ENCODE measurements around the gene NMNAT3.
"Not testable (repeated sequence)": the region's sequence is repeated elsewhere in the genome, so short reads cannot be mapped to it uniquely, and the experiment has no call there.

NMNAT3 gene

DNA sequence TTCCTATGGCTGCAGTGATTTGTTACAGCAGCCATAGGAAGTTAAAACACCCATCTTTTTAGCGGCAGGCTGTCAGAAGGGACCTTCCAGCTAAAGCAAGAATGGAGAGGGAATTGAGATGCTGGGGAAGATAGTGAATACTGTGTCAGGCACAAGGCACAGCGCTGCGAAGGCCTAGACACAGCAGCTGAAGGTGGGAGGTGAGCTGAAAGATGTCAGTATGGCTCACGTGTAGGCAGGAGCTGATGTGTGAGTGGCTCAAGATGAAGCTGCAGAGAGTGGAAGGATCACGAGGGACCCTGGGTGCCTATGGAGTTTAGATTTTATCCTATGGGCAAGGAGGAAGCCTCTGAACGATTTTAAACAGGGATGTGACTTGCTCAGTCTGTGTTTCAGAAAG, 44.3 kb downstream of the NMNAT3 start:
- DNase-seq, result no peak

DNA sequence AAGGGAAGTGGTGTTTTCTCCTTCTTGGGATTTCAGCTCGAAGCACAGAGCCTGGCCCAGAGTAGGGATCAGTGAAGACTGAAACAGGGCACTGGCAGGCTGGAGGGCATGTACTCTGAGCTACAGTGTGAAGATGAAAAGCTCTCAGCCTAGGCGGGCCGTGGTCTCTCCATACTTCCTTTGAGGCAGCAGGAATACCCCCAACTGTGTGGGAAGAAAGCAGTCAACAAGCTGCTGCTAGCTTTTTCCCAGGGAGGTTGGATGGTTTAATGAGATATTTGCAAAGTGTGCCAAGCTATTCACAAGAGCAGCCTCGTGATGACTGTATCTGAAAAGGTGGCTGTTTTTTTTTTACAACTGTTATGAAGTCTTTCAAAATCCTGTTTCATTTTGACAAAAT, 47.2 kb downstream of the NMNAT3 start:
- DNase-seq, result no peak

DNA sequence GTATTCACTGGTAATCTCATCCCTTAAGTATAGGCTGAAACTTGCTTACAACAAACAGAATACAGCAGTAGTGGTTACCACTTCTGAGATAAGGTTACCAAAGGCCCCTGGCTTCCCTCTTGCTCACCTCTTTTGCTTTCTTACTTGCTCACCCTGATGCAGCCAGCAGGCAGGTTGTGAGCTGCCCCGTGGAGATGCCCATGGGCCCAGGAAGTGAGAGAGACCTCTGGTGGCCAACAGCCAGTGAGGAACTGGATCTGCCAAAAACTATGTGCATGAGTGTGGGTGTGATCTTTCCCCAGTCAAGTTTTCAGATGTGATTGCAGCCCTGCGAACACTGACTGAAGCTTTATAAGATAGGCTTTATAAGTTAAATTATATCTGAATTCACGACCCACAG, 48.7 kb downstream of the NMNAT3 start:
- DNase-seq, result no peak

DNA sequence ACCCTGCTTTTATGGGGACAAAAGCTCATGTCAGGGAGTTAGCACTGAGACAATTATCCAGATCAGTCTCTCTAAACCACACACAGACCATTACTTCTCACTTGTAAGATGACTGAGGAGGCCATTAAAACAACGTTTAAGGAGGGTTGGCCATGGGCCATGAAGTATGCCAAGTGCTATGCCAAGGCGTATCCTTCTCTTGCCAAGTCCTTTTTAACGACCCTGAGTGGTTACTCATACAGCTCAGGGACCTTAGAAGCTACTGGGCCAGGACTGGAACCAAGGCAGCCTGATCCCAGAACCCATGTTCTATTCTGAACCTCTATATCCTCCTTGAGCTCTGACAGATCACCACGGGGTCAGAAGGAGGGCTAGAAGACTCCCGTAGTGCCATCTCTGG, 50.0 kb downstream of the NMNAT3 start:
- no peak for DNase-seq

DNA sequence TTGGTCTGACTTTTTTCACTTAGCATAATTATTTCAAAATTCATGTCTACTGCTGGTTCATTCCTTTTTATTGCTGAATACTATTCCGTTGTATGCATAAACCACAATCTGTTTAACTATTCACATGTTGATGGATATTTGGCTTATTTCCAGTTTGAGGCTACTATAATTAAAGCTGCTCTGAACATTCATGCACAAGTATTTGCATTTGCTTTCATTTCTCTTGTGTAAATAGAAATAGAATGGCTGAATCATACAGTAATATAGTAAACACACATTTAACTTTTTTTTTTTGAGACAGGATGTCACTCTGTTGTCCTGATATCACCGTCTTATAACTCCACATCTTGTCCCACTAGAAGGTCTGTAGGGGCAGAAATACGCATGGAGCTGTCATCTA, 57.3 kb downstream of the NMNAT3 start:
- DNase-seq, result no peak

DNA sequence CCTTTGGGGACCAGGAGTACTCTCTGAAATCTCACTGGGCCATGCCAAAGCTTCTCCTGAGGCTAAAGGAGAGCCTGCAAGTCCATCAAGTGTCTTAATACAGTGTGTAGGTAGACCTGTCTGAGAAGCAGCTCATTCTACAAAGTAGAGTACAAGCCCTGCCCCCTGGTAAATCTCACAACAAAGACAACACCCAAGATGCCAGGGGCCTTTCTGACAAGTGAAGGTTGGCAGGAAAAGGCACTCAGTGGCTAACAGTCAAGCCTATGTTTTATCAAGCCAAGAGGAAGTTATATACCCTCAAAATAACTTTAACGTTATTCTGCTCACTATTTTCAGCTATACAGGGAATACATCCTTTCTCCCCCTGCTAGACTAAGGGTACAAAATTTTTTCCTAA, 58.3 kb downstream of the NMNAT3 start:
- no peak for DNase-seq

DNA sequence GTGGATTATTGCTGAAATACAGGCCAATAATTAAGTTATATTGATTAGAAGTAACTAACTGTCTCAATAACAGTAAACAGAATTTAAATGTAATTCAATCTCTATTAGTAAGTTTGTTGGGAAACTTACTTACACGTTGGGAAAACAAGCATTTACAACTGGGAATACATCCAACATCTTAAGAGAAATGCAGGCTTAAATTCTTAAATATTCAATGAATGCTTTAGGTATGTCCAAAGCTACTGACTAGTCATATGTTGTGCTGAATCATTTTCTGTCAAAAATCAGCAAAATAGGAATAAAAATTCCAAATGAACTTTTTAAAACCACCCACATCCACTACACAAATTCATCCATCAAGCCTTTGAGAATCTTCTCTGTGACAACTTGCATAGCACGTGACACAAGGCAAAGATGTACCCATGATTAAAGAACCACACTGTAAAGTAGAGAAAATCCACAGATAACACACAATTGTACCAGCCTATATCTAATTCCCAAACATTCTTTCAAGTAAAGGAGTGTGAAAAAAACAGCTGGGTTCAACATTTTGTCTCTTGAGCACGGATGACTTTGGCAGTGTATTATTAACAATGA, 60.0 kb downstream of the NMNAT3 start:
- no peak for DNase-seq

DNA sequence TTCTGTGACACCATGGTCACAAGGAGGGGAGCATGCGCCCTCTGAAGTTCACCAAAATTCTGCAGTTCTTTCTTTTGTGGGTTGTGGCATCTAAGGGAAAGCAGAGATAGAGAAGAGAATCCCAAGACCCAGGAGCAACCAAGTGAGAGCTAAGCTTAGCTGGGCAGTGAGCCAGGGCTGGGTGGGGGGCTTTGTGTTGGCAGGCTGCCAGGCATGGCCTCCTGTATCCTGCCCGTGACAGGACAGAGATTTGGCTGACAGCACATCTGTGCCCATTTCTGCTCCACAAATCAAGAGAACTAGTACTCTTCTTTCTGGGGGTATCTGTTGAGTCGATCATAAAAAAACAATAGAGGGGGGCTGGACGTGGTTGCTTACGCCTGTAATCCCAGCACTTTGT, 66.2 kb downstream of the NMNAT3 start:
- DNase-seq, result no peak

DNA sequence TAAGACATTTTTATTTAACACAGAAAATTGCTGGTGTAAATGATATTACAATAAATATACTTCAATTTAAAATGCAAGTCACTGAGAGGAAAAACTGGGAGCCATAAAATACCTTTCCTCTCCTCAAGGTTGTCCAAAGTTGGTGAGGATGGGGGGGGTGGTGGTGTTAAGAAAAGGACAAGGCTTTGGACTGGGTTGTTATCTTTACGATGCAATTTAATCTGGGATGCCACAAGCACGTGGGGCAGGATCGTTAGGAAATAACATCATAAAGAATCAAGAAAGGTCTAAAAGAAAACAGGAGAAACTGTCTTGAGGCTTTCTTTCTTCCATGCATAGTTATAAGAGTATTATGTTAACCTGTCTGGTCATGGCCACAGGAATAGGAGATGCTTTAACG, 66.9 kb downstream of the NMNAT3 start:
- DNase-seq, result no peak

DNA sequence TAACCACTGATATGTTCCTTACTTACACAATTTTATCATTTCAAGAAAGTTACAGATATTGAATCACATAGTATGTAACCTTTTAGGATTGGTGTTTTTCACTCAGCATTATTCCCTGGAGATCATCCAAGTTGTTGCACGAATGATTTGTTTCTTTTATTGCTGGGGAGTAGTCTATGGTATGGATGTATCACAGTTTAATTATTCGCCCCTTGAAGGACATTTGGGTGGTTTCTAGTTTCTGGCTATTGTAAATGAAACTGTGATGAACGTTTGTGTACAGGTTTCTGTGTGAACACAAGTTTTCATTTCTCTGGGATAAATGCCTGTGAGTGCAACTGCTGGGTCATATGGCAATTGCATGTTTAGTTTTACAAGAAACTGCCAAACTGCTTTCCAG, 68.8 kb downstream of the NMNAT3 start:
- DNase-seq, result no peak

DNA sequence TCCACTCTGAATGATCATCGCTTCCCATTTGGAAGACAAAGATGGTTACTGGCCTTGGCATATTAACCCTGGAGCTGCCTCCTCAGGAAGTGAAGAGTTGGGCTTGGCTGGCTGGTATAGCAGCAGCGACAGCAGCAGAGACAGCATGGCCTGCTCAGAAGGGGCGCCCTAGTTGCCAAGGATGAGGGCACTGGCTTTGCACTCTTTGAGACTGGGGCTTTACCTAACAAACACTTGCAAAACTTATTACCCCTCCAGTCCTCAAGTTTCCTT, 69.7 kb downstream of the NMNAT3 start:
- DNase-seq, result no peak

DNA sequence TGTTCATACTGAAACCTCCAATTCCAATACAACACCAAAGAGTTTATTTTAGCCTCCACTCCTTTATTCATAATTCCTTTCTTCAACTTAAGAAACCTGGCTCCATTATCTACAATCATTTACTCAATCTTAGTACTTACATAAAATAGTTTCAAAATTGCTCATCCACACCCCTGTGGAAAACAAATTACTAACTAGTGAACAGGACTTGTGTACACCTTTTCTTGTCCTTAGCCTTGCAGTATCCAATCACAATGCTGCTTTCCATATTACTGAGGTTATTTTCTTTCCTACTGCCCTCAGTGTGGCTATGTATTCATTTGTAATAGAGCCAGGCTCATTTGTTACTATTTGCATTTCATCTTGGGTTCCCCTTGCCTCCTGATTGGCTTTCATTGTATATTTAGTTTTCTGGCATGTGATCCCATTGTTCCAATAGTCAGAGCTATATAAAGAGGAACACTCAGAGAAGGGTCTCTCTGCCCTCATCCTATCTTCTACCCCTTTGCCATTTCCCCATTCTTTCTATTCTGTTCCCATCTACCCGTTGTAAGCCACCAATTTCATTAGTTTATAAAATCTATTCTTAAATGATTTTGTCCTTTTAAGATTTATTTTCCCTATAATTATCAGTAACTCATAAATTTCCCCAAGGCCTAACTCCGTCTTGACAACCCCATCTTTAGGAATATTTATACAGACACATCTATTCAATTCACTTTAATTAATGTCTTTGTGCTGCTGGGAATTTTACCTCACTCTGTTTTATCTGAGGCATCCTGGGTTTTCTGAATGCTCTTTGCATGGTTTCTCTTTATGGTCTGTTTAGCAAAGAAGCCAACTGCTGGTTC, 70.3 kb downstream of the NMNAT3 start:
- DNase-seq, result no peak

DNA sequence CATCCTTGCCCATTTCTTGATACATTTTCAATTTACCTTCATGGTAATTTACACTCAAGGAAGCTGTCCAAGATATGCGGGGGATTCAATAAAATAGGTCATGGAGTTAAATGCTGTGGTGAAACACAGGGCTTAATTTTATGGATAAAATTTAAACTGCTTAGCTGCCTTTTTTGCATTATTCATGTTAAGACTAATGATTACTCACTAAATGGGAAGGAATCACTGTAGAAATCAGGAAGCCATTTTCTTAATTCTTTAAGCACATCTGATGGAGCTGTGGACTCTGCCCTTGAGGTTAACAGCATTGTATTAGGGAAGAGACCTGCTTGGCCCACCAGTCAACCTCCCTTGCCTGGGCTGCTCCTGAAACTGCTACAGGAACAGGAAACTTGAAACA, 75.8 kb downstream of the NMNAT3 start:
- no peak for DNase-seq

DNA sequence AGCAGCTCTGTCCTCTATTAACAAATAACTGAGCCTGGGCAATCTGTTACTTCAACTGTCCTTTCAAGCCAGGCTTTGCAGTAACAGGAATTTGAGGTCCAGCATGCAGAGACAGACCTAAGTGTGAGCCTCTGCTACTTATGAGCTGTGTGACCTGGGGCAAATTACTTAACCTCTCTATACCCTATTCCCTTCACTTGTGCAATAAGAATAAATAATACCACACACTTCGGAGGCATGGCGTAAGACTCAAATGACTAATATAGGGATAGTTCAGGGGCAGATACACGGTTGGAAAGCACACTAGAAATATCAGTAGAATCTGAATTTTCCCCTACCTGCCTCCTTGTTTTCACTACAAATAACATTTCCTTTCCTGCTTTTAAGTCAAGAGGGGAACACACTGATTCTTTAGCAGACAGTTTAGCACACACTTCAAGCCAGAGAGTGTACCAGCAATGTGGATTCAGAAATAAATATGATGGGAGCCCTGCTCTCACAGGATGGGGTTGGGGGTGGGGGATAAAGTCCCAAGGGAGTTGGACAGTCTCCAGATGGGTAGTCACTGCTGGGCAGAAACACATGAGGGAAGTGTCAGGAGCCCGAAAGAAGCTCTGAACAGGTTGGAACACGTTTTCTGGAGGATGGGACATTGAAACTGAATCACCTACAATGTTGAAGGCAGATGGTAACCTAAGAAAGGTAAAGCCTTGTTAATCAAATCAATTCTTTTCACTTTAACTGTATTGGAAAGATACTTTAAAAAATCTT, 76.4 kb downstream of the NMNAT3 start:
- DNase-seq, result no peak

DNA sequence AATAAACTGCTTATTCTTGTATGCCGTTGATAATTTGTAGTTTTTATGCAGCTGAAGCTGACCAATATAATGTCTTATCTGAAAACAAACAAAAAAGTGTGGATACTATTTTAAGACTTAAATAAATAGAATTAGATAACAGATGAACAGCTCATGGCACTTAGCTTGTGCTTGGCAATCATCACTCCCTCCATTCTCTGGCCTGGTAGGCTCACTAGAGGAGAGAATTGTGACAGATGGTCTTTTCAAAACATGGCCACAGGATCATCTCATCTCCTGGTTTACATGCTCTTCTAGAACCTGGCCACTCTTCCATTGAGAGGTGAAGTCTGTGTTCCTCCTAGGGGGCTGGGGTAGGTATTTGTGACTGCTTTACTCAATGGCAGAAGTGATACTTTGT, 79.8 kb downstream of the NMNAT3 start:
- DNase-seq, result no peak

DNA sequence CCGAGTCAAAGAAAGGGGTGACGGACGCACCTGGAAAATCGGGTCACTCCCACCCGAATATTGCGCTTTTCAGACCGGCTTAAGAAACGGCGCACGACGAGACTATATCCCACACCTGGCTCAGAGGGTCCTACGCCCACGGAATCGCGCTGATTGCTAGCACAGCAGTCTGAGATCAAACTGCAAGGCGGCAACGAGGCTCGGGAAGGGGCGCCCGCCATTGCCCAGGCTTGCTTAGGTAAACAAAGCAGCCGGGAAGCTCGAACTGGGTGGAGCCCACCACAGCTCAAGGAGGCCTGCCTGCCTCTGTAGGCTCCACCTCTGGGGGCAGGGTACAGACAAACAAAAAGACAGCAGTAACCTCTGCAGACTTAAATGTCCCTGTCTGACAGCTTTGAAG, 86.6 kb downstream of the NMNAT3 start:
- DNase-seq, result not testable (repeated sequence)

DNA sequence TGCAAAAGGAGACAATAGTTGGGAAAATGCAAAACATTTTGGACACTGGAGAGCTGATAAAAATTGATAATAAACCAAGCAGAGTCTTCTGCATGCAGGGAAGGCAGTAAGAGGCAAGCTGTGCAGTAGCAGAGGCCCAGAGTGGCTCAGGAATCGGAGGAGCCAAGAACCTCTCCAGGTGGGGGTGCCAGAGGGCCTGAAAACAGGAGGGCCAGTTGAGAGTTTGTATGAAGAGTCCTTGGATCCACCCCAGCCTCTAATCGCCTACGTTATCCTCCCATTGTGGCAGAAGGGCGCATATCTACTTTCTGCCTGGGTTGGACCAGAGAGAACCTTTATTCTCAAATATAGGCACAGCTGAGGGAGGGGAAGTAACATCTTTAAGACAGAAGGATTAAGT, 89.3 kb downstream of the NMNAT3 start:
- no peak for DNase-seq

DNA sequence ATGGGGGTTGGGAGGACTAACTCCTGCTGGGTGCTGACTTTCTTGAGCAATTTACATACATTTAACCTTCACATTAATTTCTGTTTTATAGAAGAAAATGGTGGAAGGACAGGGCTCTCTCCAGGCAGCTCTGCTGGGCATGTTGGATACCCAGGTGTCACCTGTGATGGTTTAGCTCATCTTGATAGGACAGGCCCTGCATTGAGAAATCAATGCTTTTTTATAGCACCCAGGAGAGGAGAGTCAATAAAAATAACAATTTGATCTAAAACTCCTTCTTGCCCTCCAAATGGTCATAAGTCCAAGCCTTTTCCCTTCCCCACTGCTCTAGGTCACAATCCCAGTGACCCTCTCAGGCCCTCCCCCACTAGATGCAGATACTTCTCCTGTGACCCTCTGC, 90.0 kb downstream of the NMNAT3 start:
- no peak for DNase-seq

DNA sequence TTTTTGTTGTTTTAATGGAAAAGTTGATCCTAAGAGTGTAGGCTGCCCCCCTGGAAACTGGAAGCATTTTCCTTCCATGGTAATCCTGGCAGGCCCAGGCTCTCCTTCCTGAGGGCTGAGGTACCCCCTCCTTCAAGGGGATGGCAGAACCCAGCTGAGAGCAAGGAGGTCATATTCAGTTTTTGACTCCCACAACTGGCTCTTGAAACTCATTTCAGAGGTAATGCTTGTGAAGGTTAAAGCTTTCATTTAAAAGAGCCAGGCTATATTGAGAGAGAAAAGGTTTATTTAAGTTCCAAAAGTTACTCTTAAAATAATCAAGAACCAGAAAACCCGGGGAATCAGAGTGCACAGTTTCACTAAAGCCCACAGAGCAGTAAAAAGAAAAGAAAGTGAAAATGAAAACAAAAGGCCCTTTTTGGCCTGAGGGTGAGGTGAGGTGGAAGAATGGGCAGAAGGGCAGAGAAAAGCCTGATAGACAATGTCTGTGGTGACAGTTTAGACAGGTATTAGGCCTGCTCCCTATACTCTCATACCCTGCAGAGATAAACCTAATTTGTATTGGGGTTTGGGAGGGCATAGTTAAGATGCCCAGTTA, 91.3 kb downstream of the NMNAT3 start:
- no peak for DNase-seq

DNA sequence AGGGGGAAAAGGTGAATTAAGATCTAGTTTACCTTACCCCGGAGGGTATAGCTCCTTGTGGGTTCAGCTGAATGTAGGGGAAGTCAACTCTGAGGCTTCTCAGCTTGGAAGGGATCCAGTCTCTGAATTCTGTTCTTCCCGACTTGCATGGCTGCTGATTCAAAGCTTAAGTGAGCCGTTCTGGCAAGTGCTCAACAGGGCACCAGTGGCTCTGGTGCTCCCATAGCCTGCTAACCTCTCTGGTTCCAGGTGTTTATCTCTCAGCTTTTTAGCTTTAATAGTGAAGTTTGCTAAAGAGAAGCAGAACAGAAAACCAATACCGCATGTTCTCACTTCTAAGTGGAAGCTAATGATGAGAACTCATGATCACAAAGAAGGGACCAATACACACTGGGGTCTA, 92.0 kb downstream of the NMNAT3 start:
- DNase-seq, result no peak

DNA sequence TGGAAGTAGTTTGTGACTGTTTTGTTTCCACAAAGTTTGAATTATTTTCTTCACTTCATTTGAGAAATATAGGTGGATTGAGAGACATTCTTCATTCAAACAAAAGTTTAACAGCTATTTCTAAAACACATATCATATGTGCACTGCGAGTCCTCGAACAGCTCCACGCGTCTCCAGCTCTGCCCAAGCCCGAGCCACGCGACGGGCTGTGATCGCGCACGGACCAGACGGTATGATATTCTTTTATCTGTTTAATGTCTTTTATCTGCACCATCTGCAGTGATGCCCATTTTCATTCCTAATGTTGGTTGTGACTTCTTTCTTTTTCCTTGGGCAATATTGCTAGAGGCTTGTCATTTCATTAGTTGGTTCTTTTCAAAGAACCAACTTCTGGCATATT, 94.1 kb downstream of the NMNAT3 start:
- not testable (repeated sequence) for DNase-seq

DNA sequence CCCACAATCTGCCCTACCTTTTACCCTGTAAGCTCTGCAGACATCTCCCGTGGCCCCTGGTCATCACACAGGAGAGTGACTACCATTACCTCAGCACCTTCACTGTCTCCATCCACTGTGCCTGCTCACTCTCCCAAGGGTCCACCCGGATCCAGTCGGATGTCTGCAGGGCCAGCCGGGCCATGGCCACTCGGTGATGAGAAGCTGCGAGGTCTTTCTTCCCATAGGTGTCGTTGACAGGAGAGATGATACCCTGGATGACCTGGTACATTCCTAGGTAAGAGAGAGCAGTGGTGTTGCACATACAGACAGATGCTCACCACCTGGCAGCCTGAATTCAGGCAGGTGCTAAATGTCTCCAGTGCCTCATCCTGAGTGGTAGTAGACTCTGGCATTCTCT, 99.0 kb downstream of the NMNAT3 start:
- DNase-seq, result no peak

DNA sequence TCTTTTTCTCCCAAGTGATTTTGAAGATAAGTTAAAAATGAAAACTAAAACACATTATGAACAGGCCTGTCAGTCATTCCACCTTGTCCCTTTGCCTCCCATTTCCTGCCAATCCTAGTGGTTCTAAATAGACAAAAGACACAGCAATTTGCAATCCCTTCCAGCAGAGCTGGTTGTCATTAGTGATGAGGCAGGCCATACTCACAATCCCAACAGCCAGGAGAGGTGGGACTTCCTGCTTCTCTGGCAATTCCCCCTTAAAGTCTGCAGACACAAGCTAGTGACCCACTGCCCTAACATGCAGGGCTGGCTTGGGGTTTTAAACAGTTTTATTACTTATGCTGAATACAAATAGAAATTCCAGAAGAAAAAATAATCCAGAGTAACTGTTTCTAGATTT, 99.9 kb downstream of the NMNAT3 start:
- DNase-seq, result no peak

DNA sequence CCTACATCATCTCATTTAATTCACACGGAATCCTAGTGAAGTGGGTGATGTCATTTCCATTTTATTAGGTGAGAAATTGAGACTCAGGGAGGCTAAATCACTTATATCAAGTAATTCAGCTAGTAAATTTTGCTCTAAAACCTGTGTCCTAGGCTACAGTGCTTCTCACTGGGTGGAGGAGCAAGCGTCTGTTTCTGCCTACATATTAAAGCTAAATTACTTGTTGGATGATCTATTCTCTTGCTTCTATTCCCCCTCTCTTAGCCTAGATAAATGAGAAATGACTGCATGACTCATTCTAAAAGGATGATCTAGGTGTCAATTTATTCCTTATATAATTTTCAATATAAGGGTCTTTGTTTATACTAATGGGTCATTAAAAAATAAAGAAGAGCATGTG, 100.4 kb downstream of the NMNAT3 start:
- no peak for DNase-seq

All from NCI-H1048 (cell line).